Measurements from ENCODE around the gene WDR90.

The WDR90 gene

DNA sequence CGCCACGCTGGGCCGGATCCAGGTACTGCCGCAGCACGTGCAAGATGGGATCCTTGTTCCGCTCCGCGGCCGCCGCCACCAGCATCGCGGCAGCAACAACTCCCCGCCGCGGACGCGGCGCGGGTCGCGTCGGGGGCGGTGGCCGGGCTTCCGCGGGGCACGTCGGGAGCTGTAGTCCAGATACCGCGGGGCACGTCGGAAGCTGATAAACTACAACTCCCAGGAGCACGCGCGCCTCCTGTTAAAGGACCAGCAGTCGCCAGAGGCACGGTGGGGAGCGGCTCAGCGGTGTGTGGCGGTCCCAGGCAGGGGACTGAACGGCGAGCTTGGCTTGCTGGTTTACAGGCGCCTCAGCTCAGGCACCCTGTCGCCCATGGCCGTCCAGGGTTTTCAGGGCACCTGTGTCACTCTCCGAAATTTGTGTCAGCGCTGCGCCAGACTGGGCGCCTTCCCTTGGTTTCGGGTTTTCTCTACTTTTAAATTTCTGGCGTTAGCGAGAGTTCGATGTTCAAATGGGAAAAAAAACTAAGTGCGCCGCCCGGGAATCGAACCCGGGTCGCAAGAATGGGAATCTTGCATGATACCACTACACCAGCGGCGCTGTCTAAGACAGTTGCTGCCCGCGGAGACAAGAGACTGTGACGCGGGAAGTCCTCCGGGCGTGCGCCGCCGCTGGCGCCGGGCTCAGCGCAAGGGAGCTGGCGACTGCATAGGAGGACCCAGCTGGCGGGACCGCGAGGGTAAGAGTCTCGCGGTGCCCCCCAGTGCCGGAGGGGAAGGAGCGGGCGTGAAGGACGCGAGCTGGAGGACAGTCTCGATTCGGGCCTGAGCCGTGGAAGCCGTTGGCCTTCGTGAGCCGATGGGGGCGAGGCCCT, 12.7 kb upstream of the WDR90 start, which contains the start of gene METTL26 (continued):
- no peak for TF ChIP-seq OVOL3 (tag by site-specific recombination; IDR thresholded peaks at IDR 0.05)
- no peak for TF ChIP-seq ZNF626 (tag by site-specific recombination; IDR thresholded peaks at IDR 0.05)
- no peak for TF ChIP-seq ZNF747 (tag by site-specific recombination; IDR thresholded peaks at IDR 0.05)
- no peak; the same call in none of the 2 replicates for TF ChIP-seq KLF1 (tag by site-specific recombination; IDR thresholded peaks at IDR 0.05)
- TF ChIP-seq, protein P1, sequence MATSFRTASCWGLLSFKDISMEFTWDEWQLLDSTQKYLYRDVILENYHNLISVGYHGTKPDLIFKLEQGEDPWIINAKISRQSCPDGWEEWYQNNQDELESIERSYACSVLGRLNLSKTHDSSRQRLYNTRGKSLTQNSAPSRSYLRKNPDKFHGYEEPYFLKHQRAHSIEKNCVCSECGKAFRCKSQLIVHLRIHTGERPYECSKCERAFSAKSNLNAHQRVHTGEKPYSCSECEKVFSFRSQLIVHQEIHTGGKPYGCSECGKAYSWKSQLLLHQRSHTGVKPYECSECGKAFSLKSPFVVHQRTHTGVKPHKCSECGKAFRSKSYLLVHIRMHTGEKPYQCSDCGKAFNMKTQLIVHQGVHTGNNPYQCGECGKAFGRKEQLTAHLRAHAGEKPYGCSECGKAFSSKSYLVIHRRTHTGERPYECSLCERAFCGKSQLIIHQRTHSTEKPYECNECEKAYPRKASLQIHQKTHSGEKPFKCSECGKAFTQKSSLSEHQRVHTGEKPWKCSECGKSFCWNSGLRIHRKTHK (tag by site-specific recombination; IDR thresholded peaks at IDR 0.05): no peak
- TF ChIP-seq ZBTB7A (tag by site-specific recombination; IDR thresholded peaks at IDR 0.05; ENCODE audit: low read depth): no peak; the same call in 1 of the 2 replicates
- peak; percentile 72; the same call in 1 of the 2 replicates for TF ChIP-seq SCRT2 (tag by site-specific recombination; IDR thresholded peaks at IDR 0.05)
- peak; percentile 96 for TF ChIP-seq ZNF2 (tag by site-specific recombination; IDR thresholded peaks at IDR 0.05)
- TF ChIP-seq, protein P2, sequence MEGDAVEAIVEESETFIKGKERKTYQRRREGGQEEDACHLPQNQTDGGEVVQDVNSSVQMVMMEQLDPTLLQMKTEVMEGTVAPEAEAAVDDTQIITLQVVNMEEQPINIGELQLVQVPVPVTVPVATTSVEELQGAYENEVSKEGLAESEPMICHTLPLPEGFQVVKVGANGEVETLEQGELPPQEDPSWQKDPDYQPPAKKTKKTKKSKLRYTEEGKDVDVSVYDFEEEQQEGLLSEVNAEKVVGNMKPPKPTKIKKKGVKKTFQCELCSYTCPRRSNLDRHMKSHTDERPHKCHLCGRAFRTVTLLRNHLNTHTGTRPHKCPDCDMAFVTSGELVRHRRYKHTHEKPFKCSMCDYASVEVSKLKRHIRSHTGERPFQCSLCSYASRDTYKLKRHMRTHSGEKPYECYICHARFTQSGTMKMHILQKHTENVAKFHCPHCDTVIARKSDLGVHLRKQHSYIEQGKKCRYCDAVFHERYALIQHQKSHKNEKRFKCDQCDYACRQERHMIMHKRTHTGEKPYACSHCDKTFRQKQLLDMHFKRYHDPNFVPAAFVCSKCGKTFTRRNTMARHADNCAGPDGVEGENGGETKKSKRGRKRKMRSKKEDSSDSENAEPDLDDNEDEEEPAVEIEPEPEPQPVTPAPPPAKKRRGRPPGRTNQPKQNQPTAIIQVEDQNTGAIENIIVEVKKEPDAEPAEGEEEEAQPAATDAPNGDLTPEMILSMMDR (tag by site-specific recombination; IDR thresholded peaks at IDR 0.05): peak; percentile 79
- TF ChIP-seq, protein P3, sequence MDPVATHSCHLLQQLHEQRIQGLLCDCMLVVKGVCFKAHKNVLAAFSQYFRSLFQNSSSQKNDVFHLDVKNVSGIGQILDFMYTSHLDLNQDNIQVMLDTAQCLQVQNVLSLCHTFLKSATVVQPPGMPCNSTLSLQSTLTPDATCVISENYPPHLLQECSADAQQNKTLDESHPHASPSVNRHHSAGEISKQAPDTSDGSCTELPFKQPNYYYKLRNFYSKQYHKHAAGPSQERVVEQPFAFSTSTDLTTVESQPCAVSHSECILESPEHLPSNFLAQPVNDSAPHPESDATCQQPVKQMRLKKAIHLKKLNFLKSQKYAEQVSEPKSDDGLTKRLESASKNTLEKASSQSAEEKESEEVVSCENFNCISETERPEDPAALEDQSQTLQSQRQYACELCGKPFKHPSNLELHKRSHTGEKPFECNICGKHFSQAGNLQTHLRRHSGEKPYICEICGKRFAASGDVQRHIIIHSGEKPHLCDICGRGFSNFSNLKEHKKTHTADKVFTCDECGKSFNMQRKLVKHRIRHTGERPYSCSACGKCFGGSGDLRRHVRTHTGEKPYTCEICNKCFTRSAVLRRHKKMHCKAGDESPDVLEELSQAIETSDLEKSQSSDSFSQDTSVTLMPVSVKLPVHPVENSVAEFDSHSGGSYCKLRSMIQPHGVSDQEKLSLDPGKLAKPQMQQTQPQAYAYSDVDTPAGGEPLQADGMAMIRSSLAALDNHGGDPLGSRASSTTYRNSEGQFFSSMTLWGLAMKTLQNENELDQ (tag by site-specific recombination; IDR thresholded peaks at IDR 0.05; ENCODE audit: low read depth): no peak
- TF ChIP-seq ZNF426 (tag by site-specific recombination; IDR thresholded peaks at IDR 0.05): no peak; the same call in 1 of the 2 replicates
- peak; percentile 22; the same call in 1 of the 2 replicates for TF ChIP-seq ZFHX2 (tag by site-specific recombination; conservative IDR thresholded peaks at IDR 0.05)
- no peak for TF ChIP-seq ZNF549 (tag by site-specific recombination; IDR thresholded peaks at IDR 0.05)
- TF ChIP-seq YY1 (tag by site-specific recombination; IDR thresholded peaks at IDR 0.05): peak; percentile 49
- TF ChIP-seq ZNF37A (tag by site-specific recombination; IDR thresholded peaks at IDR 0.05): no peak
- no peak for TF ChIP-seq ZNF266 (tag by site-specific recombination; IDR thresholded peaks at IDR 0.05; ENCODE audit: low read depth)
- peak; percentile 95 for TF ChIP-seq ZNF324 (tag by site-specific recombination; IDR thresholded peaks at IDR 0.05)
- no peak for TF ChIP-seq ZNF274 (IDR thresholded peaks at IDR 0.05; ENCODE audit: low read length)
- TF ChIP-seq ZNF274 (tag by site-specific recombination; IDR thresholded peaks at IDR 0.05; ENCODE audit: borderline replicate concordance): no peak
- TF ChIP-seq, protein P4, sequence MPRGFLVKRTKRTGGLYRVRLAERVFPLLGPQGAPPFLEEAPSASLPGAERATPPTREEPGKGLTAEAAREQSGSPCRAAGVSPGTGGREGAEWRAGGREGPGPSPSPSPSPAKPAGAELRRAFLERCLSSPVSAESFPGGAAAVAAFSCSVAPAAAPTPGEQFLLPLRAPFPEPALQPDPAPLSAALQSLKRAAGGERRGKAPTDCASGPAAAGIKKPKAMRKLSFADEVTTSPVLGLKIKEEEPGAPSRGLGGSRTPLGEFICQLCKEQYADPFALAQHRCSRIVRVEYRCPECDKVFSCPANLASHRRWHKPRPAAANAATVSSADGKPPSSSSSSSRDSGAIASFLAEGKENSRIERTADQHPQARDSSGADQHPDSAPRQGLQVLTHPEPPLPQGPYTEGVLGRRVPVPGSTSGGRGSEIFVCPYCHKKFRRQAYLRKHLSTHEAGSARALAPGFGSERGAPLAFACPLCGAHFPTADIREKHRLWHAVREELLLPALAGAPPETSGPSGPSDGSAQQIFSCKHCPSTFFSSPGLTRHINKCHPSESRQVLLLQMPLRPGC (tag by site-specific recombination; IDR thresholded peaks at IDR 0.05): no peak; the same call in 1 of the 2 replicates
- TF ChIP-seq, protein P5, sequence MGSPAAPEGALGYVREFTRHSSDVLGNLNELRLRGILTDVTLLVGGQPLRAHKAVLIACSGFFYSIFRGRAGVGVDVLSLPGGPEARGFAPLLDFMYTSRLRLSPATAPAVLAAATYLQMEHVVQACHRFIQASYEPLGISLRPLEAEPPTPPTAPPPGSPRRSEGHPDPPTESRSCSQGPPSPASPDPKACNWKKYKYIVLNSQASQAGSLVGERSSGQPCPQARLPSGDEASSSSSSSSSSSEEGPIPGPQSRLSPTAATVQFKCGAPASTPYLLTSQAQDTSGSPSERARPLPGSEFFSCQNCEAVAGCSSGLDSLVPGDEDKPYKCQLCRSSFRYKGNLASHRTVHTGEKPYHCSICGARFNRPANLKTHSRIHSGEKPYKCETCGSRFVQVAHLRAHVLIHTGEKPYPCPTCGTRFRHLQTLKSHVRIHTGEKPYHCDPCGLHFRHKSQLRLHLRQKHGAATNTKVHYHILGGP (tag by site-specific recombination; IDR thresholded peaks at IDR 0.05): no peak

All from HEK293 (cell line).